G401 (cell line): Measurements from ENCODE around the gene CHRNA7. TPM values are rescaled to one million over a fixed set of nuclear protein-coding genes. Genes with fewer than 3 reads are reported as not detected.
"Not testable (repeated sequence)": the region's sequence is repeated elsewhere in the genome, so short reads cannot be mapped to it uniquely, and the experiment has no call there.

Experiments
- DNase-seq: peaks from one replicate; pipeline ENCODE4 v3.0.0-alpha.2; 2015; ENCODE audit warnings: low spot score
- in situ Hi-C: cut with HindIII; loops from 2 replicates; pipeline ENCODE4 v1.10.0; 2016; ENCODE audit warnings: low sequenced_read_pairs, mixed read lengths
- total RNA-seq: library from RNA; depleted of rRNA; stranded (reverse); fragments of >200 nt; shearing (Covaris generic); gene quantifications from 2 replicates; pipeline ENCODE4 v1.2.3, GENCODE V29; 2014

Gene CHRNA7
- total RNA-seq, 1 experiment from 2014 or later, result 0.20 TPM

DNA sequence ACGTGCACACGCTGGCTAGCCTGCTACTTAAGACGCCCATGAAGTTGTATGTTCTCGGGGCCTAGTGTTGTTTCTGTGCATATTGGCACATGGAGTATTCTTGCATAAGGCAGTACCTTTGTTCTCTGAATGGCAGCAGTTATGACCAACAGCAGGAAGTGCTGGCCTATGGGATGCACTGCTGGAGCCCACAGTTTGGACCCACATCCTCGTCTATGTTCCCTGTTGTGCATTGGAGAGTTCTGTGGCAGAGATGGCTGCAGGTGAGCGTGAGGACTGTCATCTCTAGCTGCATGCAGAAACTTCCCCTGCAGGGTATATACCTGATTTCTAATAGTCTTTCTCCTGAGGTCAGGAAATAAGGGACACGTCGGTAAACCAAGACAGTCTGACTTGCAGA, 81.8 kb downstream of the CHRNA7 start:
- in situ Hi-C loops, result no loop called here
- DNase-seq, result no peak

DNA sequence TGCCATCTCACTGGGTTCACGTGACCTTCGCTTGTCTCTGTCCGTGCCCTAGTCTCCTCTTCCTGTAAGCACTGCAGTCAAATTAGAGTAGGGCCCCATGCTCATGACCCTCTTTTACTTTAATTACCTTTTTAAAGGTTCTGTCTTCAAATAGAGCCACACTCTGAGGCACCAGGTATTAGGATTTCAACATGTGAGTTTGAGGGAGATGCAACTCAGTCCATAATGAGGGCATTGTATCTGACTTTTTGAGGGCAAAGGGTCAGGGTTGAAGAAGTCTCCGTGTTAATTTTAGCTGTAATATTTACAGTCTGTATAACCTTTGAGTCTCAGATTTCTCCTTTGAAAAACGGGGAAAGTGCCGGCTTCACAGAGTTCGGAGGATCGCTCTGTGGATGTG, 82.9 kb downstream of the CHRNA7 start:
- no peak for DNase-seq
- in situ Hi-C loops, result no loop called here

- in situ Hi-C loops, result no loop called here
- no peak for DNase-seq
These were observed 86.8 kb downstream of the CHRNA7 start for GRCh38 chr15:32117122-32117521.

- in situ Hi-C loops, result no loop called here
- DNase-seq, result no peak
These were observed 89.0 kb downstream of the CHRNA7 start for GRCh38 chr15:32119286-32119685.

DNA sequence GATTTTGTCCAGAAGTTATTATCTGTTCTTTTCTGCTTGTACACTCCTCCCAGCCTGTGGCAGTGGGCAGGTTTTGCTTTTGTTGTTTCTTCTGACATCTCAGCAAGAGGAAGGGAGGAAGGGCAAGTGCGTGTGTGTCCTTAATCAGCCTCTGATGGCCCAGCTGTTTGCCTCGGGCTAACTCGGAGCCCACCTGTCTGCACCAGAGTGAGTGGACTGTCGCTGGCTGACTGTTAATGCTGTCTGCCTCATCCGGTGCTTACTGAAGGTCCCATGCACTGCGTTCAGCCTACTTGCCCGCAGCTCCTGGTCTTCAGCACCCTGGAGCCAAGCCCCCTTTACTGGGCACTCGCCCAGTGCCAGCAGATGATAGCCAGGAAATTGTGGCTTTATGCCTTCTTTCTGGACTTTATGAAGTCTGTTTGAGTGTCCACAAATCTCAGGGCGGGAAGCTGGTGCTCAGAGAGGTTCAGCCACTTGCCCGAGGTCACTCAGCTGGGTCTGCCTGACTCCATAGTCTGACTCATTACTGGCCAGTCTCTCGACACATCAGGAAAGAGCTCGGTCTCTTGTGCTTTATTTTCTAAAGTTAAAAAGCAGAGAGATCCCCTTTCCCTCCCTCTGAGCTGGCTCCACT, 89.5 kb downstream of the CHRNA7 start:
- DNase-seq, result no peak
- in situ Hi-C loops, result no loop called here

GRCh38 chr15:32120577-32121383, 90.5 kb downstream of the CHRNA7 start:
- in situ Hi-C loops, result no loop called here
- DNase-seq, result no peak

DNA sequence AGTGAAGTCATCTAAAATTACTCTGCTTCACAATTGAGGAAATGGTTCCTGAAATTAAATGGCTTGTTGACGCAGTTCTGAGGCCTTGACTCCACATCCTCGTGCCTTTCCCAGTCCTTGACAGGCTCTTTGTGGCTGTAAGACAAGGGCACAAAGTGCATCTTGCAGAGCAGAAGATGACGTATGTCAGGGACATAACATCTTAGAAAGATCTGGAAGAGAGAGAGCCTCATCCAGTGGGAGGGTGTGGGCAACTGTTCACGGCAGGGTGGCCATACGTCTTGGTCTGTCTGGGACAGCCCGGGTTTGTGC, 91.0 kb downstream of the CHRNA7 start:
- in situ Hi-C loops, result no loop called here

DNA sequence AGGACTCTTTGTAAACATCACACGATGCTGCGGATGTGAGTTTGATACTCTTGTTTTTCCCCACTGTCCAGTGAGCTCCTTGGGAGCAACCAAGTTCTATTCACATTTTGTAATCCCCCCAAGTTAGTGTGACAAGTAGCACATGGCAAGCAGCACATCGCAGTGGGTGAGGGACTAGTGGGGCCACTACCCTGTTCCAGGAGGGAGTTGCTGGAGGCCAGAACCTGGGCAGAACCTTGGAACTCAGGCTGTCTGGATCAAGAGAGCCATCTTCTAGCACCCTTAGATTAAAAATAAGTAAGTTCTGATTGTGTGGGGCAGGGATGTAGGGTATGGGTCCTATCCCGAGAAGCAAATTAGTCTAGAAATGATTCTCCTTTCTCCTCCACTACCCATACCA, 91.7 kb downstream of the CHRNA7 start:
- no peak for DNase-seq
- in situ Hi-C loops, result no loop called here

More for the DNA sequence above, 91.0 kb downstream of the CHRNA7 start:
- no peak for DNase-seq

GRCh38 chr15:32123473-32123872, 93.2 kb downstream of the CHRNA7 start:
- no peak for DNase-seq
- in situ Hi-C loops, result no loop called here

DNA sequence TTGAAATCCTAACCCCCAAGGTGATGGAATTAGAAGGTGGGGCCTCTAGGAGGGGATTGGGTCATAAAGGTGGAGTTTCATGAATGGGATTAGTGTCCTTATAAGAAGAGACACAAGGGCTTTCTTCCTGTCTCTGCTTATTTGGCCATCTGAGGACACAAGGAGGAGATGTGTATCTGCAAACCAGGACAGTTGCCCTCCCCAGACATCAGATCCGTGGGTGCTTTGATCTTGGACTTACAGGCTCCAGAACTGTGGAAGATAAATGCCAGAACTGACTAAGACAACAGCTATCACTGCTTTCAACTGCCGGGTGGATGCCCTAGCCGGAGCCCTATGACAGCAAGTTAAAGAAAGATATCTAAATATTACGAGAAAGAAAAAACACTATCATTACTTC, 94.4 kb downstream of the CHRNA7 start:
- in situ Hi-C loops, result no loop called here

GRCh38 chr15:32125595-32125994, 95.3 kb downstream of the CHRNA7 start:
- no peak for DNase-seq
- in situ Hi-C loops, result no loop called here

More for the DNA sequence above, 94.4 kb downstream of the CHRNA7 start:
- DNase-seq, result no peak

GRCh38 chr15:32129815-32130214, 99.5 kb downstream of the CHRNA7 start:
- DNase-seq, result no peak
- in situ Hi-C loops, result no loop called here

DNA sequence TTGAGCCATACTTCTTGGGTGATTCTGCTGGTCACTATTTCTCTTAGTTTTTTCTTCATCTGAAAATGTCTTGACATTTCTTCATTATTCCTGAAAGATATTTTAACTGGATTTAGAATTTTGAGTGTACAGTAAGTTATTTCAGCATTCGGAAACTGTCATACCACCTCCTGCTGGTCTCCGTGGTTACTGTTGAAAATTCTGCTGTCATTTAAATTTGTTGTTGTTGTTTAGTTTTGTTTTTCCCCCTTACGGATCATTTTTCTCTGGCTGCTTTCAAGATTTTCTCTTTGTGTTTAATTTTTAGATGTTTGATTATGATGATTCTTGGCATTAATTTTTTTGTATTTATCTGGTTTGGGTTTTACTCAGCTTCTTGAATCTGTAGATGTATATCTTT, 100.5 kb downstream of the CHRNA7 start:
- no peak for DNase-seq
- in situ Hi-C loops, result no loop called here

- in situ Hi-C loops, result no loop called here
- no peak for DNase-seq
These were observed 101.5 kb downstream of the CHRNA7 start for GRCh38 chr15:32131803-32132202.

DNA sequence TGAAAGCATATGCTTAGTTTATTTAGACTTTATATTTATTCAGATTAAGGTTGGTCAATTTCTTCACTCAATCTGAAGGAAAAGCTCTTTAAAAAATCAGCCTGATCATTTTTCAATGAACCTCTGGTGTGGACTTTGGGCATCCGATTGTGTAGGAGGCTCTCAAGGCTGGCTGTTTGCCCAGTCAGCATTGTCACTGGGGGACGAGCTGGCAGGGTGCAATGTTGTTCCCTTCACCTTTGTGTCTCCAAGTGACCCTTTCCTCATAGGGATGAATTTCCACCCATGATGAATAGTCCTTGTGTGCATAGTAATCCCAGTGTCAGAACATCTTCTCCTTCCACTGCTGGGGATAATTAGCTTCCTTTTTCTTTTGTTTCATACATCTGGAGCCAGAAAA, 102.5 kb downstream of the CHRNA7 start:
- no peak for DNase-seq
- in situ Hi-C loops, result no loop called here

- in situ Hi-C loops, result no loop called here
- DNase-seq, result no peak
These were observed 104.5 kb downstream of the CHRNA7 start for GRCh38 chr15:32134842-32135241.

GRCh38 chr15:32135335-32135734, 105.0 kb downstream of the CHRNA7 start:
- in situ Hi-C loops, result no loop called here

DNA sequence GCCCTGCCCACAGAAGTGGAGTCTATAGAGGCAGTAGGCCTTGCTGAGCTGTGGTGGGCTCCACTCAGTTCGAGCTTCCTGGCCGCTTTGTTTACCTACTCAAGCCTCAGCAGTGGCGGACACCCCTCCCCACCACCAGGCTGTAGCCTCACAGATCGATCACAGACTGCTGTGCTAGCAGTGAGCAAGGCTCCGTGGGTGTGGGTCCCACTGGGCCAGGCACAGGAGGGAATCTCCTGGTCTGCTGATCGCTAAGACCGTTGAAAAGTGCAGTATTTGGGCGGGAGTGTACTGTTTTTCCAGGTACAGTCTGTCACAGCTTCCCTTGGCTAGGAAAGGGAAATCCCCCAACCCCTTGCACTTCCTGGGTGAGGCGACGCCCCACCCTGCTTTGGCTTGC, 115.2 kb downstream of the CHRNA7 start:
- DNase-seq, in situ Hi-C loops: not testable (repeated sequence)

More at GRCh38 chr15:32135335-32135734, 105.0 kb downstream of the CHRNA7 start:
- DNase-seq, result no peak

- no peak for DNase-seq
- in situ Hi-C loops, result no loop called here
These were observed 118.7 kb downstream of the CHRNA7 start for GRCh38 chr15:32148833-32149555.

GRCh38 chr15:32152574-32152973, 122.3 kb downstream of the CHRNA7 start:
- DNase-seq, result no peak
- in situ Hi-C loops, result no loop called here
